NCI-H526 (cell line): Measurements from ENCODE around the gene LAX1.
"Not testable (repeated sequence)": the region's sequence is repeated elsewhere in the genome, so short reads cannot be mapped to it uniquely, and the experiment has no call there.

ENCODE experiments used
- DNase-seq, 2 experiments: peaks; one replicate each; lab custom pipeline; 2025; lab: John Stamatoyannopoulos, UW

LAX1 gene, protein sequence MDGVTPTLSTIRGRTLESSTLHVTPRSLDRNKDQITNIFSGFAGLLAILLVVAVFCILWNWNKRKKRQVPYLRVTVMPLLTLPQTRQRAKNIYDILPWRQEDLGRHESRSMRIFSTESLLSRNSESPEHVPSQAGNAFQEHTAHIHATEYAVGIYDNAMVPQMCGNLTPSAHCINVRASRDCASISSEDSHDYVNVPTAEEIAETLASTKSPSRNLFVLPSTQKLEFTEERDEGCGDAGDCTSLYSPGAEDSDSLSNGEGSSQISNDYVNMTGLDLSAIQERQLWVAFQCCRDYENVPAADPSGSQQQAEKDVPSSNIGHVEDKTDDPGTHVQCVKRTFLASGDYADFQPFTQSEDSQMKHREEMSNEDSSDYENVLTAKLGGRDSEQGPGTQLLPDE

DNA sequence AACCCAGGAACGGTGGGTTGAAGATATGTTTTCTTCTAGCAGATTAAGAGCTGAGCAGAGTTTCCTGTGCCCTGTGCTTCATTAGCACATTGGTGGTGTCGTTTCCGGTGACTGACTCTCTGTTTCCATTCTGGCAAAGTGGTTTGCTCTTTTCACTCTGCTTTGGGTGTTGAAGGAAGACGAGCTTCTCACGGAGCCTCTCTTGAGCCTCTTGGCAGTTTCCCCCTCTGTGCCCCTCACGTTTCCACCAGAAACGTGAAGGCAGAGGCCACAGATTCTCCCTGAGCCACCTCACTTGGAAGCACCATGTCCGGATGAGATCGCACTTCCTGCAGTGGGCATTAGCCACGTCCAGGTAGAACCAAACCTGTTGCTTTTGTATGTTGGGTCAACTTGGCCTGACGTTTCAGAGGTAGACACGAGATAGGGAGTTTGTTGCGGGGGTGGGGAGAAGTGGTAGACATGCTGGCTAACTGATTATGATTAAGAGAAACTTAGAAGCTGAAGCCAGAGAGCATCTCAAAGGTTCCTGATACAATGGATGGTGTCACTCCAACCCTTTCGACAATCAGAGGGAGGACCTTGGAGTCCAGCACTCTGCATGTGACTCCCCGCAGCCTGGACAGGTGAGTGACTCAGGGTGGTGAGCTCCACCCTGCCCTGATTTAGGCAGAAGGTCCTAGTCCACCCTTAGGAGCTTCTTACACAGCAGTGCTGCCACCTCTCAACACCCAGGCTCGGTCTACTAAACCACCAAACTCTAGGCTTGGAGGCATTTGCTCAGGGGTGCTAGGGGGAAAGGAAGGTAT lies at the start of gene LAX1:
LAX1 (plus strand) TSS at position 155 of the 809 bp plus-strand sequence; CDS start at position 538, 383 bp downstream.
- no peak for DNase-seq

DNA sequence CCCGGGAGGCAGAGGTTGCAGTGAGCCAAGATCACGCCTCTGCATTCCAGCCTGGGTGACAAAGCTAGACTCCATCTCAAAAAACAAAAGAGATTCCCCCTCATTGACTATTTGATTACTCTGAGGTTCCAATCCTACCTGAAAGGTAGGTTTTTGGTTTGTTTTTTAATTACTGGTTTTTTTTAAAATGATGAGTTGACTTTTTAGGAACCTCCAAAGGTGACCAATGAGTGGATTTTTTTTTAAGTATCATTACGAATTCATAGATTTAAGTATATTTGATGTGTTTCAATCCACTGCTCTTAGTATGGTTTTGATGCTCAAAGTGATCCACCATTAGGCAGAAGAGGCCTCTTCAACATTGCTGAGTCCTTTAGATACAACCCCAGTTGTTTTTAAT lies 47.9 kb upstream of the LAX1 start:
- DNase-seq: no peak

DNA sequence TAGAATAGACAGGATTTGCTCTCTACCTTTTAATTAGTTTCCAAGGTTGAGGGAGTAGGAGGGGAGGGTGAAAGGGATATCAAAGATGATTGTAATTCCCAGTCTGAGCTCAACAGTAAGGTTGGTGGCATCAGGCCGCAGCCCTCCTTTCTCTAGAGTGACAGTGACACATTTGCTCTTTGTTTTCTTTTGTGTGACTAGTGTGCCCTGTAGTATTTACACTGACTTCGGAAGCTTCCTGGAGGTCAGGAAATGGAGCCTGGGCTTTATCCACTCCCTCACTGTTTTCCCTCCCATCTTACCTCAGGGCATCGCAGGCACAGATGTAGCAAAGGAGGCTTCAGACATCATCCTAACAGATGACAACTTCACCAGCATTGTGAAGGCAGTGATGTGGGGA lies 44.7 kb upstream of the LAX1 start:
- DNase-seq: no peak

DNA sequence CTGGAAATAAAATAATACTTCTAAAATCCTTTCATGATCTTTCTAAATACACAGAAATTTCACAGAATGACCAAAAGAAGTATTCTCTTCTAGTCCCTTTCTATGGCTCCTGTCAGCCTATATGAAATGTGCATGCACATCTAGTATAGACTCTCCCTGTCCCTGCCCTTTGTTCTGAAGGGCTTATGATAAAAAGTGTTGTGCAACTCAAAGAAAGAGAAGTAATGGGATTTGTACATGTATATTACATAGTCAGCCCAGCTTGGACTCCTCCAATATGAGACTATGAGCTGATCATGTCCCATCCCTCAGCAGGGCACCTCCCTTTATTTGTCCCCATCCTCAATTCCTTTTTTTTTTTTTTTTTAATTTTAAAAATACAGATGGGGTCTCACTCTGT lies 42.1 kb upstream of the LAX1 start:
- DNase-seq: no peak

DNA sequence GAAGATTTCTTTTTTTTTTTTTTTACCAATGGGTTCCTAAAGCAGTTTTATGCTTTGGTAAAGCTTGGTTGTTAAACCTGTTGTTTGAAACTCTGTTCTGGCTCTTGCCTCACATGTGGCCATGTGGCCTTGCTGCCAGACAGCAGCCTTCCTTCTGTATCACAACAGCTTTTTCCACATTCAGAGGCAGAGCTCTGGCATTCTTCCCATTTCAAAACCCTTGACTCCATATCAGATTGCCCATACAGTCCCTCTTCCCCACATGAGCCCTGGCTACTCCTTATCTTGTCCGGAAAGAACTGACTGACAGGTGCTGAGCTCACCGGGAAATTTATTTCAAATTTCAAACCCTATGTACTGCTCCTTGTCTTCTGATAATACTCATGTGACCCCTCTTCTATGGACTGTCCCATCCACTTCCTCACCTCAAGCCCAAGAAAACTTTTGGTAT lies 38.5 kb upstream of the LAX1 start:
- no peak for DNase-seq

DNA sequence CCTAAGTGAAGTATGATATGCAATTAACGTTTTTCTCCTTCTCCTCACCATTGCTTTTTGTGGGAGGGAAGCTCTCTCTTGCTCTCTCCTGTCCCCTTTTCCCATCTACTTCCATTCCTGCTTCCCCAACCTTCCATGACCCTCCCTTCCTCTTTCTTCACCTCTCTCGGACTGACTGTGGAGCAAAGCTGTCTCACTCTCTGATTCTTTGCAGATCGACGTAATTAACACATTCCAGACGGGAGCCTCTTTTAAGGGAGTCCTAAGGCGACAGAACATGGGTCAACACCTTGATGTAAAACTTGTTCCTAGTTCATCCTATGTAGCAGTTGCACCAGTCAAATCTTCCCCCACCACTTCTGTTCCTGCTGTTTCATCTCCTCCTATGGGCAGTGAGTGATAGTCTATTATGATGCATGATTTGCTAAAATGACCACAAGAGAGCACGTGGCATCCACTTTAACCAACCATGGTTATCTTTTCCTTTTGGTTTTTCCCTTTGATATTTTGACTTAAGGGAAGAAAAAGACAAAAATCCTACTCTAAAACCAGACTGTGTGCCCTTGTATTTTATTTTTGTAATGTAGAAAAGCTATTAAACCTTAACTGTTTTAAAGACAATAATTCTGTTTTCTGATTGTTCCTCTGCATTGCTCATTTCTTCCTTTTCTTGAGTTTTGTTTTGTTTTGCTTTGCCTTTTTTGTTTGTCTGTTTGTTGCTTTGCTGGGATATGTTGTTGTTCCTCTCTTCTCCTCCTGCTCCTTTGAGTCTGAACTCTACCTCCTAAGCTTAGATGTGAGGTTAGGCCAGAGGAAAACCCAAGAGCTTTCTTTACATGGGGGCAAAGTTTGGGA lies 31.7 kb upstream of the LAX1 start:
- DNase-seq: no peak

DNA sequence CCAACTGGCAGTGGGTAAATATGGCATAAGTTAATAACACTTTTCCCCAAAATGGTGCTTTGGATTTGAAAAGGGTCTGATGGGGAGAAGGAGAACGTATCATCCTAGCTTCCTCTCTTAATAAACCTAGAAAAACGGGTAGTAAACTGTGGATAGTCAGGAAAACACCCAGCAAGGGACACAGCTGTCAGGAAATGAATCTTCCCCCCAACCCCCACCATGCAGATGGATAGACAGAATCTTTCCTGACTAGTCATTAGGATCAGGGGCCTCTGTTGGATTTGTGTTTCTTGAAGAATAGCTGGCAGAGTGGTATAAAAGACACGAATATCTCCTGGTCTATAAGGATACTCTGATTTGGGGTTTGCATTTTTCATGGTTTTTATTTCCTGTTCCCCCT lies 22.5 kb upstream of the LAX1 start:
- no peak for DNase-seq

DNA sequence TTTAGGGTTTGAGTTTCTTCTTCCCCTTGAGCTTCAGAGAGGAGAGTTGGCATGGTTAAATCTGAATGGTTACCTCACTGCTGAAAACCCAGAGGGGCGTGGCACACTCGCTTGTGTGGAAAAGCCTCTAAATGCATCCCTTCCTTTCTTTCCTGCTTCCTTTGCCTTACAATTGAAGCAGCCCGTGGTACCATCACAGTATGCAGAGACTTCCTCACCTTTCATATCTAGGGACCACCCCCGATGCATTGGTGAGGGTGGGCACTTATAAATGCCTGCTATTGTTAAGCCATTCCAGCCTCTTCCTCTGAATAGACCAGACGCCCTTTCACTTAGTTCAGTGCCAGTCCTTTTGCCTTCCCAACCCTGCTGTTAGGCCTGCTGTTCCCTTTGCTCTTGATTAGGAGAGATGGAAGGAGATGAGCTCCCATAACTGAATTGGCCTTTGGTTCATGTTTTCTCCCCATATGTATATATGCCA lies 21.9 kb upstream of the LAX1 start:
- DNase-seq: peak; percentile 16 to 32

DNA sequence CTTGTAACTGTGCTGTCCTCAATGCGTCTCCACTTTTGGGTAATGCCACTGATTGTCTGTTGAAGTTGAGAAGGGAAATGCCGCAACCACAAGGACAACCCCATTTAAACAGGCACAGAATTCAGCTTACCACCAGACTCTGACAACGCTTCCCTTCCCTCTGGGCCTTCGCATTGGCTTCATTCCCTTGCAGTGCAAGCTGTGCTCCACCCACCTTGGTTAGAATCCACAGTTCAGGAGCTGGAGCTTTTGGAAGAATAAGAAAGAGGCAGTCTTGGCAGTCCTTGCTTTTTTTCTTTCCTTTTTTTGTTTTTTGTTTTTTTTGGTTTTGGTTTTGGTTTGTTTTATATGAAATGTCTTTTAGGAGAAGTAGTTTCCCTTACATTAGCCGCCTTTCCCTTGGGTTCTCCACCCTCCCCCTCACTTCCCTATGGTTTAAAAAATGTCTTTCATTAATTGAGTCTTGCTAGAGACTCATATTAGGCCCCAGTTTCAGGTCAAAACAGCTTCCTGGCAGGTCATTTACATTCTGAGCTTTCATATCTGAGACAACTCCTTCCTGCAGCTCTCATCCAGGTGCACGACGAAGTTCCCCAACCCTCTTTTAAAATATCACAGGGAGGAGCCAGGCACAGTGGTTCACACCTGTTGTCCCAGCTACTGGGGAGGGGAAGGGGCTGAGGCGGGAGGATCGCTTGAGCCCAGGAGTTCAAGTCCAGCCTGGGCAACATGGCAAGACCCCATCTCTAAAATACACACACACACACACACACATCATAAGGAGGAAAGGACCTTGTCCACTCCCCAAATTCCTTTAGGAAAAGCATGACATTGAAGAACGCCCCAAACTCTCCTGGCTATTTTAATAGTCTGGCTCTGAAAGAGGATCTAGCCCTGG lies 20.7 kb upstream of the LAX1 start:
- DNase-seq: peak; percentile 54 to 70

DNA sequence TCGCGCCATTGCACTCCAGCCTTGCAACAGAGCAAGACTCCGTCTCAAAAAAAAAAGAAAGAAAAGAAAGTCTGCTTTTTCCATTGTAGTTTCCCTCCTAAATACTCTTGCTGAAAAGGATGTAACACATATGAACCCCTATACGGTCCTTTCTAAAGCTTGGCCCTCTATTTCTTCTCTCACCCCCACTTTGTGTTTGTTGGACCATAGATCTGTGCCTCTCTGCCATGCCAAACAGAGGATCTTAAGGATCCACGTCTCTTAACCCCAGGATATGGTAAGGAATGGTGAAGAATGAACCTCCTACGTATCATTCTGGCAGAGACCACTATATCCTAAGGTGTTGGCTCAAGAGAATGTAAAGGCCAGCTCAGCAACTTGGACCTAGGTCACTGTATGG lies 18.7 kb upstream of the LAX1 start:
- DNase-seq: no peak

DNA sequence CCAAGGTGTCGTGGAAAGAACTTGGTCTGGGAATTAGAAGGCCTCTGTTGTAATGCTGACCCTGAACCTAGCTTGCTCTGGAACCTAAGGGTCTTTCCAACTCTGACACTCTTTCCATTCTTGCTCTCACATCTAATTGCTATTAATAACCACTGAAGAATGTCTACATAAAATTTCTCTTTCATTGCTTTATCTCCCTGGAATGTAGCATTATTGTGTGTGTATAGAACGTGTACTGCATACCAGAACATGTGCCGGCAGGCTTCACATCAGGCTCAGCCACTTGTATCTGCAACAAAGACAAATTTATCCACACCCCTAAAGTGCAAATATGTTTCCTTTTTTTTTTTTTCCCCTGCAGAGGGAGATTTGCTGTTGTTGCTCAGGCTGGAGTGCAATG lies 13.9 kb upstream of the LAX1 start:
- no peak for DNase-seq

DNA sequence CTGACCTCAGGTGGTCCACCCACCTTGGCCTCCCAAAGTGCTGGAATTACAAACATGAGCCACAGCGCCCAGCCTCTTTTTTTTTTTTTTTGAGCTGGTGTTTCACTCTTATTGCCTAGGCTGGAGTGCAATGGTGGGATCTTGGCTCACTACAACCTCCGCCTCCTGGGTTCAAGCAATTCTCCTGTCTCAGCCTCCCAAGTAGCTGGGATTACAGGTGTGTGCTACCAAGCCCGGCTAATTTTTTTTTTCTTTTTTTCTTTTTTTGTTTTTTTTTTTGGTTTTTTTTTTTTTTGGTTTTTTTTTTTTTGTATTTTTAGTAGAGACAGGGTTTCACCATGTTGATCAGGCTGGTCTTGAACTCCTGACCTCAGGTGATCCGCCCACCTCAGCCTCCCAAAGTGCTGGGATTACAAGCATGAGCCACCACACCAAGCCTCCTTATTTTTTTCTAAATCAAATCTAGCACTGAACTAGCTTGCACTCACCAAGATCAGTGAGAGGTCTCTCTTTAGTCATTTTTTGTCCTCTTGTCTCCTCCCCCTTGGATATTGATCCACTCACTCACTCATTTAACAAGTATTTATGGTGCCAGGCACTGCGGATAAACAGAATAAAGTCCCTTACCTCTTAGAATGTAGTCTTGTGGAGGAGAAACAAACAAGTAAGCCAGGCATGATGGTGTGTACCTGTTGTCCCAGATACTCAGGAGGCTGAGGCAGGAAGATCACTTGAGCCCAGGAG lies 13.2 kb upstream of the LAX1 start:
- DNase-seq: not testable (repeated sequence)

DNA sequence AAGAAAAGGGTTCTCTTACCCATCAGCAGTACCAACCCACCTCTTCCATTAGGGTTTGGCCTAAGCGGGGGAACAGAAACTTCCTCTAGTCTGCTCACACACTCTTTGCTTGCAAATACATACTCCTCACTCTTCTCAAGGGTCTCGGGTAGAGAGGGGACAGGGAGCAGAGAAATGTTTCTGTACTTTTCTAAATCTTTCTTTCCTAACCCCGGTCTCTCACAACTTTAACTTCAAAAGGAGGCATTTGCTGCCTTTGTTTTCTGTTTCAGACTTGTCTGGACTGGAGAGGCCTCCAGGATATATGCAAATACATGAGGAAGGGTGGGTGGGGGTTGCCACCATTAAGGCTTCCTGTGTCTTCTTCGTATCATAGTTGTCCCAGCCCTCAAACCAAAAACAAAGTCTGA lies 10.5 kb upstream of the LAX1 start:
- peak; percentile 58 to 71 for DNase-seq

DNA sequence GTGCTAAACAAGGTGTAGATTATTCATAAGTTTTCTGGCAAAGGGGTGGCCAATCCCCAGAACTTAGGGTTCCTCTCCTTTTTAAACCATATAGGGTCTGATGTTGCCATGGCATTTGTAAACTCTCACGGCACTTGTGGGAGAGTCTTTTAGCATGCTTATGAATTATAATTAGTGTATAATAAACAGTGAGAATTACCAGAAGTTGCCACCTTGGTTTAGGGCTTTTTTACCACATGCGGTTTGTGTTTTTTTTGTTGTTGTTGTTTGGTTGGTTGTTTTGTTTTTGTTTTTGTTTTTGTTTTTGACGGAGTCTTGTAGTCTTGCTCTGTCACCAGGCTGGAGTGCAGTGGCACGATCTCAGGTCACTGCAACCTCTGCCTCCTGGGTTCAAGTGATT lies 8.9 kb upstream of the LAX1 start:
- no peak for DNase-seq

DNA sequence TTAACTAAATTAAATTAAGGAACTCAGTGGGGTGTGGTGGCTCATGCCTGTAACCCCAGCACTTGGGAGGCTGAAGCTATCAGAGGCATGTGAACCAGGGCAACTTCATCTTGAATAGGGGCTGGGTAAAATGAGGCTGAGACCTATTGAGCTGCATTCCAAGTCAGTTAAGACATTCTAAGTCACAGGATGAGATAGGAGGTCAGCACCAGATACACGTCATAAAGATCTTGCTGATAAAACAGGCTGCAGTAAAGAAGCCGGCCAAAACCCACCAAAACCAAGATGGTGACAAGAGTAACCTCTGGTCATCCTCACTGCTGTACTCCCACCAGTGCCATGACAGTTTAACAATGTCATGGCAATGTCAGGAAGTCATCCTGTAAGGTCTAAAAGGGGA lies 6.2 kb upstream of the LAX1 start:
- not testable (repeated sequence) for DNase-seq

DNA sequence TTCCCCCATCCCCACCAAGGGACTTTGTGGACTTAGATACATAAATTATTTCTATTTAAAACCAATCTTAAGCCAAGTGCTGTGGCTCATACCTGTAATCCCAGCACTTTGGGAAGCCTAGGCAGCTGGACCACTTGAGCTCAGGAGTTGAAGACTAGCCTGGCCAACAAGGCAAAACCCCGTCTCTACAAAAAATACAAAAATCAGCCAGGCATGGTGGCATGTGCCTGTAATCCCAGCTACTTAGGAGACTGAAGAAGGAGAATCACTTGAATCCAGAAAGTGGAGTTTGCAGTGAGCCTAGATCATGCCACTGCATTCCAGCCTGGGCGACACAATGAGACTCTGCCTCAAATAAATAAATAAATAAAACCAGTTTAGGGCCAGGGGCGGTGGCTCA lies 4.5 kb upstream of the LAX1 start:
- DNase-seq: no peak

DNA sequence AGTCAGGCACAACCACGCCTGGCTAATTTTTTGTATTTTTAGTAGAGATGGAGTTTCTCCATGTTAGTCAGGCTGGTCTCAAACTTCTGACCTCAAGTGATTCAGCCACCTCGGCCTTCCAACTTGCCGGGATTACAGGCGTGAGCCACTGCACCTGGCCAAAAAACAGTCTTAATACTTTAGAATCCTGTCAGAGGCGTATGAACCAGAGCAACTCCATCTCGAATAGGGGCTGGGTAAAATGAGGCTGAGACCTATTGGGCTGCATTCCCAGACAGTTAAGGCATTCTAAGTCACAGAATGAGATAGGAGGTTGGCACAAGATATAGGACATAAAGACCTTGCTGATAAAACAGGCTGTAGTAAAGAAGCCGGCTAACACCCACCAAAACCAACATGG lies 3.0 kb upstream of the LAX1 start:
- DNase-seq: not testable (repeated sequence)

DNA sequence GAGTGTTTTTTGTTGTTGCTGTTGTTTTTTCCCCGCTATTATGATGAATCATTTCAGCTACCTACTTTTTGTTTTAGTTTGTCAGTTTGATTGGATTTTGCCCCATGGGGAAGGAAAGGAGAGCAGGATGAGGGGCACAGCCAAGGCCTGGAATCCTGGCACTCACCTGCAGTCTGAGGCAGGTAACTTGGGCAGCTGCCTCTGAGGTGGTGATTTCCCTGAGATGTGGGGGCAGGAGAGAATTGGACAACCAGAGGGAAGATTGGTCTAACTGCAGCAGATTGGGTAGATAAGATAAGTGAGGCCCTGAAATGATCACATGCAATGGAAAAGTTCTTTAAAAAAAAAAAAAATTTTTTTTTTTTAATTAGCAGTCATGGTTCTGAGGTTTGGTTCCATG lies 1.5 kb upstream of the LAX1 start:
- DNase-seq: no peak

DNA sequence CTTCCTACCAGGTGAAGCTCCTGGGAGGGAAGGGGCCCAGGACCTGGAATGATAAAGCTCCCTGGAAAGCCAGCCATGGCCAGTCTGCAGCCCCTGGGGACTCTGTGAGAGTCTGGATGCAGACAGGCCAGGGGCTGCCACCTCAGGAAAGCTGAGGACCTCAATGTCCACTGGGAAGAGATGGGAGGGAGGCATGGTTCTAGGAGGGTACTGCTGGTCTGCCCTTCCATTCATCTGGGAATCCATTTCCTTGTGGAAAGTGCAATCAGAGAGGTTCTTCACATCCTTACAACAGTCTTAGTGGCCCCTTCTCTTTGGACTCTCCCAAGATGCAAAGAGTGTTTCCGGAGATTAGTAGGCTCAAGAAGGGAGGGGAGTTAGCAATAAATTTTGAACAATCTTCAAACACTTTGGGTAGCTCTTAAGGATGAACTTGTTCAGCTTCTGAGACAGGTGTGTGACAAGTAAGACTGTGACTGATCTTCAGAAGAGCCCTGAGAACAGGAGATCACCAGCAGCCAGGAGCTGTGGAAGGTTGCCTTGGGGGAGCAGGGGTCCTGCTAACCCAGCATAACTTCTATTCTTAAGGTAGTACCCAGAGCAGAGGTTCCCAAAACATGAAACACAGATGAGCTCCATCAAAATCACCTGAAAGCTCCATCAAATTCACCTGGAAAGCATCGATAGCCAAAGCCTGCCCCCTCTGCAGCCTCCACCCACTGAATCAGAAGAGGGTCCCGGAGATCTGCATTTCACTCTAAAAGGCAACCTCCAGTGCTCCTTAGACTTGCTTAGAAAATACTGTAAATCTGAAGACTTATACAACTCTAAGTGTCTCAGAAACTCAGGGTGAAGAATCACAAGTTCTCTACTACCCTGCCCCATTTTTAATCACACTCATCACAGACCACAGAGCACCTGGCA lies 616 bp upstream of the LAX1 start:
- DNase-seq: no peak
